Cardiac fibroblast (primary cell): Measurements from ENCODE around the gene ZNF358.

ENCODE experiments used
- DNase-seq, 2 donors: peaks; one replicate each; pipeline versions ENCODE4 v3.0.0 to v3.0.0-alpha.2; 2010; ENCODE audit warnings: low read depth in 2 of 2
- H3K4me3 ChIP-seq, 2 donors: replicated peaks in 1 of 2; 1 replicate in 1 of 2; 2 replicates in 1 of 2; pipeline ENCODE4 v1.5.1; 2011; ENCODE audit warnings: low read depth in 2 of 2, low read length in 2 of 2, mild to moderate bottlenecking in 2 of 2, moderate library complexity in 1 of 2
- TF ChIP-seq, protein P1 (sequence below): IDR thresholded peaks from one replicate; pipeline ENCODE4 v1.5.1; 2011; ENCODE audit warnings: low read depth, mild to moderate bottlenecking, low read length, inconsistent platforms

The ZNF358 gene

DNA sequence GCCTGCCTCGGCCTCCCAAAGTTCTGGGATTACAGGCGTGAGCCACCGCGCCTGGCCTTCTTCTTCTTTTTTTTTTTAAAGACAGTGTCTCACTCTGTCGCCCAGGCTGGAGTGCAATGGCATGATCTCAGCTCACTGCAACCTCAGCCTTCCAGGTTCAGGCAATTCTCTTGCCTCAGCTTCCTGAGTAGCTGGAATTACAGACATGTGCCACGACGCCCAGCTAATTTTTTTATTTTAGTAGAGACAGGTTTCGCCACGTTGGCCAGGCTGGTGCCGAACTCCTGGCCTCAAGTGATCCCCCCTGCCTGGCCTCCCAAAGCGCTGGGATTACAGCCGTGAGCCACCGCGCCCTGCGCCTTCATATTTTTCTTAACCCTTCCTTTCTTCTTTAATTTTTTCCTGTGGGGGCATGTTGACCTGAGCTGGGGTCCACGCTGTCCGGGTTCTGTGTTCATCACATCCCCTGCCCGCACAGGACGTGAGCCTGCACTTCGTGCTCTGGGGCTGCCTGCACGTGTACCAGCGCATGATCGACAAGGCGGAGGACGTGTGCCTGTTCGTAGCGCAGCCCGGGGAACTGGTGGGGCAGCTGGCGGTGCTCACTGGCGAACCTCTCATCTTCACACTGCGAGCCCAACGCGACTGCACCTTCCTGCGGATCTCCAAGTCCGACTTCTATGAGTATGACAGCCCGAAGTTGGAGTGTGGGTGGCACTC lies 33.7 kb downstream of the ZNF358 start:
- TF ChIP-seq, protein P1, sequence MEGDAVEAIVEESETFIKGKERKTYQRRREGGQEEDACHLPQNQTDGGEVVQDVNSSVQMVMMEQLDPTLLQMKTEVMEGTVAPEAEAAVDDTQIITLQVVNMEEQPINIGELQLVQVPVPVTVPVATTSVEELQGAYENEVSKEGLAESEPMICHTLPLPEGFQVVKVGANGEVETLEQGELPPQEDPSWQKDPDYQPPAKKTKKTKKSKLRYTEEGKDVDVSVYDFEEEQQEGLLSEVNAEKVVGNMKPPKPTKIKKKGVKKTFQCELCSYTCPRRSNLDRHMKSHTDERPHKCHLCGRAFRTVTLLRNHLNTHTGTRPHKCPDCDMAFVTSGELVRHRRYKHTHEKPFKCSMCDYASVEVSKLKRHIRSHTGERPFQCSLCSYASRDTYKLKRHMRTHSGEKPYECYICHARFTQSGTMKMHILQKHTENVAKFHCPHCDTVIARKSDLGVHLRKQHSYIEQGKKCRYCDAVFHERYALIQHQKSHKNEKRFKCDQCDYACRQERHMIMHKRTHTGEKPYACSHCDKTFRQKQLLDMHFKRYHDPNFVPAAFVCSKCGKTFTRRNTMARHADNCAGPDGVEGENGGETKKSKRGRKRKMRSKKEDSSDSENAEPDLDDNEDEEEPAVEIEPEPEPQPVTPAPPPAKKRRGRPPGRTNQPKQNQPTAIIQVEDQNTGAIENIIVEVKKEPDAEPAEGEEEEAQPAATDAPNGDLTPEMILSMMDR, result no peak
- DNase-seq, result no peak
- H3K4me3 ChIP-seq, result no peak overlapping the region

DNA sequence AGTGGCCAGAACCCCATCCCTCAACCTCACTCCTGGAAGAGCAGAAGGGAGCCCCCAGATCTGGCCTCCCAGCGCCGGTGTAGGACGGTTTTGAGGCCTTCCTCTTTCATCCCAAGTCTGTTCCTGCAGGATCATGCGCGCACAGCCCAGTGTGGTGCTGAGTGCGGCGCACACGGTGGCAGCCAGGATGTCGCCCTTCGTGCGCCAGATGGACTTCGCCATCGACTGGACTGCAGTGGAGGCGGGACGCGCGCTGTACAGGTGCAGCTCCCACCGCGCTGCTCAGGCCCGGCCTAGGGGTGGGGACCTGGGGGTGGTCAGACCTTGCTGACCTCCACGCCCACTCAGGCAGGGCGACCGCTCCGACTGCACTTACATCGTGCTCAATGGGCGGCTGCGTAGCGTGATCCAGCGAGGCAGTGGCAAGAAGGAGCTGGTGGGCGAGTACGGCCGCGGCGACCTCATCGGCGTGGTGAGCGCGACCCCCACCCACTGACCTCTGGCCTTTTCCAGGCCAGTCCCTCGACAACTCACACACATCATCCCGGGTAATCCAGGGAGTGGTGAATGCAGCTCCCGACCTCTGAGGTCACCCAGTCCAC lies 34.4 kb downstream of the ZNF358 start:
- TF ChIP-seq, protein P1, result no peak
- H3K4me3 ChIP-seq, result no peak overlapping the region
- DNase-seq, result no peak

DNA sequence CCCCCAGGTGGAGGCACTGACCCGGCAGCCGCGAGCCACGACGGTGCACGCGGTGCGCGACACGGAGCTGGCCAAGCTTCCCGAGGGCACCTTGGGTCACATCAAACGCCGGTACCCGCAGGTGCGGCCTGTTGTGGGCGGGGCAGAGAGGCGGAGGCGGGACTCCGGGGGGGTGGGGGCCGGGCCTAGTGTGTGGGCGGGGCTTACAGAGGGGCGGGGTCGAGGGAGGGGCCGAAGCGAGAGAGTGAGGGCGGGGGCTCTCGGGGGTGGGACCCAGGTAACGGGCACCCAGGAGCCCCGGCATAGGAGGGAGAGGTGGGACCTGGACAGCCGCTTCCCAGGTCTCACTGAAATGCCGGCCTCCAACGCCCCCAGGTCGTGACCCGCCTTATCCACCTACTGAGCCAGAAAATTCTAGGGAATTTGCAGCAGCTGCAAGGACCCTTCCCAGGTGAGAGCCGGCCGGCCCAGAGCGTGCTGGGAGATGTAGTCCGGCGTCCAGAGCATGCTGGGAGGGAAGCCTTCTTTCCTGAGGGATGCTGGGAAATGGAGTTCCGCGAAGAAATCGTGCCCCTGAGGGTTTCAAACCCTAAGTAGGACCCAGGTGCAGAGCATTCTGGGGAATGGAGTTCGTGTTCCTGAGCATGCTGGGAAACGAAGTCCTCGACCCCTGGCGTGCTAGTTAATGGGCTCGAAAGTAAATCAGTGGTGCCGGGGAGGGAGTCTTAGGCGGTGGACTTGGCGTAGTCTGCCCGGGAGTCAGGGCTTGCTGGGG lies 35.3 kb downstream of the ZNF358 start:
- TF ChIP-seq, protein P1, result no peak
- no peak overlapping the region for H3K4me3 ChIP-seq
- DNase-seq, result peak; percentile 38 to 74

DNA sequence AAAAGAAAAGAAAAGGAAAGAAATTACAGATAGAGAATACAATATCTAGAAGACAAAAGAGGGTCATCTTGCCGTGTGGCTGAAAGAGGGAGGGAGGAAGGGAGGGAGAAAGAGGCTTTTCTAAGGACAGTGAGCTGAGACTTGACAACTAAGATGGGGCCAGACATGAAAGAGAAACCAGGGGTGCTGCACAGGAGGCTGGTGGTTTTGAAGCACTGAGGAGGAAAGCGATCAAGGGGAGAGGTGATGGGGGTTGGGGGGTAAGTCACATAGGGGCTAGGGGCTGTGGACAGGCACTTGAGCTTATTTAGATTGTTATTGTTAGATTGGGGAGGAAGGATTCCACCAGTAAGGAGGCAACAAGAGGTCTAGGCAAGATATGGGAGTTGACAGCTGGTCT lies 36.9 kb downstream of the ZNF358 start:
- H3K4me3 ChIP-seq, result no peak overlapping the region
- TF ChIP-seq, protein P1, result no peak
- DNase-seq, result no peak

DNA sequence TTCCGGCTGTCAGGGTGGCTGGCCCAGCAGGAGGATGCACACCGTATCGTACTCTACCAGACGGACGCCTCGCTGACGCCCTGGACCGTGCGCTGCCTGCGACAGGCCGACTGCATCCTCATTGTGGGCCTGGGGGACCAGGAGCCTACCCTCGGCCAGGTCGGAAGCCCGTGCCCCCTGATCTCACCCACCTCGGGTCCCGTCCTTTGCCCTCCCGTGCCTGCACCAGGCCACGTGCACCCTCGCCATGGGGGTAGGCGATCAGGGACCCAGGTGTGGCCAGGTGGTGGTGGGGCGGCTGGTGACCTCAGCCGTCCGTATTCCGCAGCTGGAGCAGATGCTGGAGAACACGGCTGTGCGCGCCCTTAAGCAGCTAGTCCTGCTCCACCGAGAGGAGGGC lies 38.7 kb downstream of the ZNF358 start:
- no peak for DNase-seq
- no peak overlapping the region for H3K4me3 ChIP-seq
- TF ChIP-seq, protein P1, result no peak

DNA sequence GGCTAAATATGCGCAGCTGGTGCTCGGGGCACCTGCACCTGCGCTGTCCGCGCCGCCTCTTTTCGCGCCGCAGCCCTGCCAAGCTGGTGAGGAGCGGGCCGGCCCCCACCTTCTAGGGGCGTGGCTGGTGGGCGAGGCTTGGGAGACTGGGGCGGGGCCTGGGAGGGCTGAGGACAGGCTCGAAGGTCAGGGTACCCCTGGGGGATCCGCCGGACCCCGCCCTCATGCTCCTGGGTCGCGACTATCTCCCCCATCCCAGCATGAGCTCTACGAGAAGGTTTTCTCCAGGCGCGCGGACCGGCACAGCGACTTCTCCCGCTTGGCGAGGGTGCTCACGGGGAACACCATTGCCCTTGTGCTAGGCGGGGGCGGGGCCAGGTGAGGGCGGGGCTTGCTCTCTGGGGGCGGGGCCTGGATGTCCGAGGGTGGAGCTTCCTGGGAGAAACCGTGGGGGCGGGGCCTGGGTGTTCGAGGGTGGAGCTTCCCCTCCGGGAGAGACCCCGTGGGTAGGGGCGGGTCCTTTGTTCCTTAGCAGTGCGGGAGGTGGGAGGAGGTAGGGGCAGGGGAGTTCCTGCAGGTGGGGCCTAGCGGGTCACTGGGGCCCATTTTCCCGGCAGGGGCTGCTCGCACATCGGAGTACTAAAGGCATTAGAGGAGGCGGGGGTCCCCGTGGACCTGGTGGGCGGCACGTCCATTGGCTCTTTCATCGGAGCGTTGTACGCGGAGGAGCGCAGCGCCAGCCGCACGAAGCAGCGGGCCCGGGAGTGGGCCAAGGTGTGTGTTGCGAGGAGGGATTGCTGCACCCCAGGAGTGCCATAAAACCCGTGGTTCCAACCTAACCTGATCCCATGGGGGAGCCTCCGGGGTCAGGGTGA lies 39.3 kb downstream of the ZNF358 start:
- H3K4me3 ChIP-seq, result no peak overlapping the region
- peak in 1 of 2 donors; percentile 9 for DNase-seq
- TF ChIP-seq, protein P1, result no peak
